GM21528 (cell line): ENCODE results near the gene CNN3.
A peak's percentile ranks its signal among the peaks of the same experiment; 100 is the strongest.

Source experiments
- ATAC-seq: cut with Tn5 transposase; IDR thresholded peaks from one replicate; pipeline ENCODE4 v1.9.1; 2021; ENCODE audit warnings: mild to moderate bottlenecking, moderate library complexity; ENCODE audit not compliant: unreplicated experiment, low FRiP score

The CNN3 gene

DNA sequence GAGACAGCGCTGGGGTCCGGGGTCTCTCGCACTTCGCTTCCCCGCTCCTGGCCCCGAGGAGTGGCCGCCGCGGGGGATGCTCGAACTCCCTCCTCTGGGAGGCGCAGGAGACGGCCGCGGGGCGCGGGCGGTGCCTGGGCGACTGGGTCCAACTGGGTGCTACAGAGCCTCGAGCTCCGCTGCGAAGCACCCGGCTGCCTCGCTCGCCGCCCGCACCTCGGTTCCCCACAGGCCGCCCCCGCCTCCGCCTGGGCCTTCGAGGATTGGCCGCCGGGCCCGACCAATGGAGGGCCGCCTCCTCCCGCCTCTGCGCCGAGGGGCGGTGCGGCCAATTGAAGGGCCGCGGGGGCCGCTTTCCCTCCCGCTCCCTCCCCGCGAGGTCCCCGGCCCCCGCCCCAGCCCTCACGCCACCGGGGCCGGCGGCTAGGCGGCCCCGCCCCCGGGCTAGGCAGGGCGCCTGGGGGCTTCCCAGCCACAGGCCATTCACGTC, at the start of gene CNN3:
TSS of gene CNN3 (minus strand) at position 196 of the 490 bp plus-strand sequence. CDS start 216 bp downstream, outside the sequence.
- ATAC-seq: peak; percentile 77

DNA sequence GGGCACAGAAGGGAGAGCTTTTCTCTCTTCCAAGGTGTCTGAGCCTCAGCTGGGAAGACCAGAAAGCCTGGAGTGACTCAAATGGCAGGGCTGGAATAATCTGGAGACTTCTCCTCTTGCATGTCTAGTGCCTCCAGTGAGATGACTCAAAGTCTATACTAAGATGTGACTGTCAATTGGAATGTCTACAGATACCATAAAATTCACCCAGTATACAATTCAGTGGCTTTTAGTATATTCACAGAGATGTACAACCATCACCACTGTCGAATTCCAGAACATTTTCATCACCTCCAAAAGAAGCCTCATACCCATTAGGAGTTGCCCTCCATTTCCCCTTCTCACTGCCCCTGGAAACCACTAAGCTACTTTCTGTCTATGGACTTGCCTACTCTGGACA, 47.9 kb upstream of the CNN3 start:
- ATAC-seq: no peak

DNA sequence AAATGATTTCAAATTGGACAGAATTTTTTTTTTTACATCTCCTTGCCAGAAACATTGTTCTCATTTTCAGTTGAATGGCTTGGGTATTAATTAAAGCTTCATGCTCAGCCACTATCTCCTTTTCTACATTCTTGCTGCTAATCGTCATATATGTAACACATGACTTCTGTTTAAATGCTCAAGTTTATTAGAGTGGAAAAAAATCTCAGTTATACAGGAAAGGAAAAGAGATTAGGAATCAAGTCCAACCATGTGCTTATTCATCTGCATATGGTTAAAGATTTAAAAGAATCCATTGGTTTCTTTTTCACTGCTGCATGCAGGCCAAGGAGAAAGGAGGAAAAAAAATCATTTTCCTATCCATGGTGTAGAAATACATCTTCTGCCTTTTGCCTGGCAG, 47.3 kb upstream of the CNN3 start:
- ATAC-seq: no peak

DNA sequence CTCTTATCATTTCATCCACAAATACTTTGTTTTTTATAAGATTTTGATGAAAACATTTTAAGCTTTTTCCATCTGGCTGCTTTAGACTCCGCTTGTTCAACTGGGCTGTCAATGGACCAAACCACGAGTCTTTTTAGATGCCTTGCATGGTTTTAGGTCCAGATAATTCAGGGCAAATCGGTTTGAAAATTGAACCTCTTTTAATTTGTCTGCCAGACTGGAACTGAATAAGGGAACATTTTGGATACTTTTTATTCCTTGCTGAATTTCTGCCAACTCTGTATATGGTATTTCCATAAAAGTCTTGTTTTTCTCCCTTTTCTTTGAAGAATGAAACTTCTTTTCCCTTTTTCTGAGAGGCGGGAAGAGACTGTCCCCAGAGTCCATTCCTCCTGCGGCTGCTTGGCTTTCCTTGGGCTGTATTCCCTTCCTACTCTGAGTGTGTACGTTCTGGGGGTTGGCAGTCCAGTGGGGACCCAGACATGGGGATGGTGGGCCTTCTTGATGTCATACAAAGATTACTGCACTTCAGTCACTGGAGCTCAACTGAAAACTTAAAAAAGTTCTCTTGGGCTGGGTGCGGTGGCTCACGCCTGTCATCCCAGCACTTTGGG, 46.5 kb upstream of the CNN3 start:
- no peak for ATAC-seq

DNA sequence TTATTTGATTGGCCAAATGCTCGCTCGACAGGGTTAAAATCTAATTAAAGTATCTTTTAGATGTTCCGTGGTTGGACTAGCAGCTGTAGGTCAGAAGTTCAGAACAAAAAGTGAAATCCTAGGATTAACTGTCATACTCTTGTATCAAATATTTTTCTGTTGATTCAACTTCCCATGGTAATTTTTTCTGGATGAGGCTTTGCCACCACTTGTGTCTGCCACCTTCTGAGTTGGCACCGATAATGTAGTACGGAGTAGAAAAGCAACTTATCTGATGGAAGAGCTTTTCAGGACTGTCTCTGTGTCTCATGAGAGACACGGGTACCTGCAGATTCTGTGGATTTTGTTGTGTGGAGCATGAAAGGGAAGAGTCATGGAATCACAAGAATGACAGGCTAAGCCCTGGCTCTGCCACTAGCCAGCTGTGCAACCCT, 44.6 kb upstream of the CNN3 start:
- no peak for ATAC-seq

DNA sequence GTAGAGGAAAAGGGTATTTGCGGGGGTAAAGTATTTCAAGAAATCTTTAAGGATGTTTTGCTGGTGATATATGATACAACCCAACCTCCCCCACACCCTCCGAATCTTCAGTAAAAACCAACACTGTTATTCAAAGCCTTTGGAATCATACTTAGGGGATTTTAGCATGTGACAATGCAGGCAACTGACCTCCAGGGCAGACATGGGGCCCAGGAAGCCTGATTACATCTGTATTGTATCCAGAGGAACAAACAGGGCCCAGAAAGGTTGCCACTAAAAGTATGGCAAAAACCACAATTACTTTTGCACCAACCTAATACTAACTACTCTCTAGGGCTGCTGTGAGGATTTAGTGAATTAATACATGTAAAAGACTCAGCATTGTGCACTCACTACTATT, 43.9 kb upstream of the CNN3 start:
- no peak for ATAC-seq

DNA sequence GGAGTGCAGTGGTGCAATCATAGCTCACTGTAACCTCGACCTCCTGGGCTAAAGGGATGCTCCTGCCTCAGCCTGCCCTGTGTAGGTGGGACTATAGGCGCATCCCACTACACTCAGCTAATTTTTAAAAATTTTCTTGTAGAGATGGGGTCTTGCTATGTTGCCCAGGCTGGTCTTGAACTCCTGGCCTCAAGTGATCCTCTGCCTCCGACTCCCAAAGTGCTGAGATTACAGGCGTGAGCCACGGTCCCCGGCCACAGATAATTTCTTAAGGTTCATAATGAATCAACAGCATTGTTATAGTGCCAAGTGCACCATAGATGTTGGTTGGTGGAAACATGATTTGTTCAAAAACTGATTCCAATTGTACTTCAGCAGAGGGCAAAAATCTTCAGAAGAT, 42.2 kb upstream of the CNN3 start:
- ATAC-seq: no peak

DNA sequence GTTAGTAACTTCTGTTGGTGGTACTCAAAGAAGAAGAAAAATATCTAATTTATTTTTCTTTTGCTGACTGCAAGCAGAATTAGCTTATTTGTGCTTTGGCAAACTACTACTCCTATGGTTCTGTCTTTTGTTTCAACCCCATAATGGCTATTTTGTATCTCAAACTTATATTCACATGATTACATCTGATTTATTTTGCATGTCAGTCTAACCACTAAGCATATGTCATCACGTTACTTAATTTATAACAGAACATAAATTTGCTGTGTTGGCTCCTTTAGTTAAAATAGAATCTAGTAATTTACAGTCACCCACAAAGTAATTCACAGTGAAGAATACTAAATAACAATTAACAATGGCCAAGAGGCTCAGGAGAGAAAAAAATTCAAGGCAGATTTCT, 39.1 kb upstream of the CNN3 start:
- no peak for ATAC-seq

DNA sequence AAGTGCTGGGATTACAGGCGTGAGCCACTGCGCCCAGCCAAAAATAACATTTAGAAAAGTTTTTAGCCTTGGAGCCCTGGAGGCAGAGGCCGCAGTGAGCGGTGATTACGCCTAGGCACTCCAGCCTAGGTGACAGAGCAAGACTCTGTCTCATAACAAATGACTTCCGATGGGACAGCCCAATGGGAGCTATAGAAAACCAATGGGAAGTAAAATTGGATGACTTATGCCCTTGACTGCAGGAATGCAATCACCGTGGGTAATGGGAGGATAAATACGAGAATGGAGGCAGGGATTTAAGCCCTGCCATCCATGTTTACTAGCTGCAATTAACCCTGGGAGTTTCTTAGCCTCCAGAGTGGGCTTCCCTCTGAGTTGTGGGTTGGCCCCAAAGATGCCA, 37.0 kb upstream of the CNN3 start:
- no peak for ATAC-seq

DNA sequence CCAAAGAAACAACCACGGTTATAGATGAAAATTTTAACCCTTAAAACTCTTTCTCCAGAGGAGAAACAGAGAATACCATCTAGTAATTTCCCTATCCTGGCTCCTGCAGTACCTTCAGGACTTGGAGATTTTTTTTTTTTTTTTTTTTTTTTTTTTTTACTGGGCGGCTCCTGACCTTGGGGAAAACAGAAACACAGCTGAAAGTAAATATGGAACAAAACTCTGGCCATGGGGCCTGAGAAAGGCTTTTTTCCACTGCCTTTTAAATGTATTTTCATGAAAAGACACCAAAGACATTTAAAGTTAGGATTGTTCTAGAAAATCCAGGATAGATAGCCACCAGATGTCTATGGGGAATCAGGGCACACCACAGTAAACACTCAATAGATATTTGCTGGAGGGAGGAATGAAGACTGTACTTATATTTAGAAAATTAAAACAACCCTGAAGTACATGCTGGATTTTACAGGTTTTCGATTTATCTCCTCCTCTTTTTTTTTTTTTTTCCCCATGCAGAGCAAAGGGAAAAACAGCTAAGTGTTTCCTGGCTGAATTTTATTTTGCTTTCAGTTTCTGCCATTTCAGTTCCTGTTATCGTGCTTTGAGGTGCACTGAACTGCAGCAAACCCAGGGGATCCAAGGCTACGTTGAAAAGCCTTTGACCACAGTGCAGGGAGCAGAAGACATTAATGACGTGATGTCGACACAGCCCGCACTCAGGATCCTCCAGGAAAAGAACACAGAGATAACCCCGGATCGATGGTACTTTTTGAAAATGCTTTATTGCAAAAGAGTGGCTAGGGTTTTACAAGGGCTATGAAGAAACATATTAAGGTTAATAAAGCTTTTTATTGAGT, 35.7 kb upstream of the CNN3 start:
- peak; percentile 97 for ATAC-seq

DNA sequence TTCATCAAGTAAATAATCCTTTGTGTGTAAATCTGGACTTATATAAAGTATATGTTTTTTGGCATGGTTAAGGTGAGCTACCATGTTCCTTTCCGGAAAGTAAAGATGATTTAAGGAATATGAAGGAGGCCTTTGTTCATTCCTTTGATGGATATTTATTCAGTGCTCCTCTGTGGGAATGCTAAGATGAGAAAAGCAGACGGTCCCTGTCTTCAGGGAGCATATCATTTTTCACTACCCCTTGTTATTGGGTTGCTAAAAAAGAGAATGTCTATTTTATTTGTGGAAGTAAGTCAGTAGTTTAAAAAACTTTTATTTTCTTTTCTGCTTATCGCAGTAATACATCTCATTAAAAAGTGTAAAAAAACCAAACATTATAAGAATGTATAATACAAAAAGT, 35.1 kb upstream of the CNN3 start:
- ATAC-seq: no peak

DNA sequence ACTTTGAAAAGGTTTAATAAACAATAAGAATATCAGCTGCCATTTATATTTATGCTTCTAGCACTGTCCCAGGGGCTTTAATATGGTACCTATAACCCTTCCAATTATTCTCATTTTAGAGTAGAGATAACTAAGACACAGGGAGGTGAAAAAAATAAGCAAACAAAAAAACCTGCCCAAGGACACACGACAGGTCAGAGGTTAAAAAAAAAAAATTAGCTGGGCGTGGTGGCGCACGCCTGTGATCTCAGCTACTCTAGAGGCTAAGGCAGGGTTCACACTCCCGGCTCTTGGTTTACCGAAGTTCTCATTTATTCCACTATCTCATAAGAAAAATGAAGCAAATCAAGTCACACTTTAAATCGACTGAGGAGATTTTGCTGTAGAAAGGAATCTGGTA, 34.7 kb upstream of the CNN3 start:
- no peak for ATAC-seq

DNA sequence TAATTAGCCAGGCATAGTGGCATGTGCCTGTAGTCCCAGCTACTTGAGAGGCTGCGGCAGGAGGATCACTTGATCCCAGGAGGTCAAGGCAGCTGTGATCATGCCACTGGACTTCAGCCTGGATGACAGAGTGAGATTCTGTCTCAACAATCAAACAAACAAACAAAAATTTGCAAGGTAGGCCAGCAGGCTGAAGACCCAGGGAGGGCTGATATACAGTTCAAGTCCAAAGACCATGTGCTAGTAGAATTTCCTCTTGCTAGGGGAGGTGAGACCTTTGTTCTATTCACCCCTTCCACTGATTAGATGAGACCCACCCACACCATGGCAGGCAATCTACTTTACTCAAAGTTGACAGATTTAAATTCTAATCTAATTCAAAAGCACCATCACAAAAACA, 31.2 kb upstream of the CNN3 start:
- ATAC-seq: no peak

DNA sequence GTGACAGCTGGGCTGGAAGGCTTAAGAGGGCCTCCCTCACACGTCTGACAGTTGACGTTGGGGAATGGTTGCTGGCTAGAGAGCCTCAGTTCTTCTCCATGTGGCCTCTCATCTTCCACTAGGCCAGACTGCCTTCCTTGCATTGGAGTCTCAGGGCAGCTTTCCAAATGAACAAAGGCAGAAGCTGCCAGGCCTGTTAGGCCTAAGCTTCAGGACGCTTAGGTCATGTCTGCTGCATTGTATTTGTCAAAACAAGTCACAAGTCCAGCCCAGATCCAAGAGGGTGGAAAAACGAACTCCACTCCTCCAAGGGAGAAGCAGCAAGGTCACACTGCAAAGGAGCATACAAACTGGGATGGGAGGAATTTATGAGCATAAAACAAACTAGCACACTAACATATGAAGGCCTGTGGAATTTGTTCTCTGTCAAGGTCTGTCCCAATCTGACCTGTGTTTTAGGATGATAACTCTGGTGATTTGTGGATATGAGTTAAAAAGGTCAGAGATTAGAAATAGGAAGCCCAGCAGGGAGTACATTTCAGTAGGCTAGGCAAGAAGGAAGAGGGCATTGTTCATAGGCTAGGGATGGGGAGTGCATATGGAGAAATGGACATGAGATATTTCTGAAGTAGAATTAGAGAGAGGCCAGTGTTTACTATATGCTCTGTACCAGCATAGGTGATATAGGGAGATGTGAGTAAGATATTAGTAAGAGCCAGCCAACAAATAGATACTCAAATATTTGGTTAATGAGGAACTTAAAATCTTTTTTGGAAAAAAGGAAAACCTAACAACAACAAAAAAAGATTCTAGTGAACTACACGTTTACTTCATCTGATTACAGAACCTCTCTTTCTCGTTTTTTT, 29.1 kb upstream of the CNN3 start:
- no peak for ATAC-seq

DNA sequence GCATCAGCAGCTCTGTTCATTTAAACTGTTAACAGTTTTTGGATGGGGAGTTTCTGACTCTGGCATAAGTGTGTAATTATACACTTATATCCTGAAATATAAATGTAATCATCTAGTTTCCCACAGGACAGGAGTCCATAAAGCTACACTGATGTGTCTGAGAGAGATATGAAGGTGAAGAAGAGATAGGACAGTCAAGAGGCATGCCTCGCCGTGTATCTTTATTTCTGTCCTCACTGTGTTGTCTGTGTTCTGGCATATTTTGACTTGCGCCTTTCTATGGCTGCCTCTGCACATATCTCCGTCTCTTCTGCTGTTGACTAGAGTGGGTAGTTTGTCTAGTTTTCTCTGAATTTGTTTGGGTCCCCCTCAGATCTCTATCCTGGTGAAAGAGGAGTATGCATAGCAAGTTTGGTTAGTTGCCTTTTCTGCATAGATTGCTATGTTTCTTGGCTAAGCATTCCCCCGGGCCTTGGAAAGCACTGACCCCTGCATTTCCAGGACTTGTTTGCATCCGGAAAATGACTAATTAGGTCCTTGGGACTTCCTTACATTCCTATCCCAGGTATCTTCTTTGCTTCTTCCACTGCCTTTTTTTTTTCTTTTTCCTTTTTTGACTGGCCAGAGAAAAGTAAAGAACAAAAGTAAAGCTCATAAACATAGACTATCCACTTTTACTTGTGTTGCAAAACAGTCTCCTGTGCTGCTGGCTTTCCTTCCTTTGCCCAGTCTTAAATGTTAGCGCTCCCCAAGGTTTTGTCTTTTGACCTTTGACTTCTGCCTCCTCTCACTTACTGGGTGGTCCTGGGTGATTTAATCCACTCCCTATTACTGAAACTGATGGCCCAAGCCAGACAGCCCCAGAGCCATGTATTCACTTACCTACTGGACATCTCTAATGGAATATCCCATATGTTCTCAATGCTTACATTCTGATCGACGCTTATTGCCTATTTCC, 27.6 kb upstream of the CNN3 start:
- no peak for ATAC-seq

DNA sequence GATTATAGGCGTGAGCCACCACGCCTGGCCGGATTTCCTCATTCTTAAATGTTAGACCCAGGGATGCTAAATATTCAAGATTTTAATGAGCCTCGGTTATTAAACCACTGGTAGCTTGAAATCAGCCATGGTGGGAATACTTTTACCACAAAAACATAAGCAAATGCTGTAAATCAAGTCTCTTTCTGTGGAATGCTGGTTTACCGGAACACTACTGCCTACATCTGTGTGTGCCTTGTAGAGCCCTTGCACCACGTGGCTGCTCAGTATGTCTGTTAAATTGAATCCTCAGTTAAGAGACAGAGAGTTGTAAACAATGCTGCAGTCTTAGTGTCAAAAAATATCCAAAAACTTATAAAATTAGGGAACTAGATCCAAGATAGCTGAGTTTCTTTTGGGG, 26.8 kb upstream of the CNN3 start:
- no peak for ATAC-seq

DNA sequence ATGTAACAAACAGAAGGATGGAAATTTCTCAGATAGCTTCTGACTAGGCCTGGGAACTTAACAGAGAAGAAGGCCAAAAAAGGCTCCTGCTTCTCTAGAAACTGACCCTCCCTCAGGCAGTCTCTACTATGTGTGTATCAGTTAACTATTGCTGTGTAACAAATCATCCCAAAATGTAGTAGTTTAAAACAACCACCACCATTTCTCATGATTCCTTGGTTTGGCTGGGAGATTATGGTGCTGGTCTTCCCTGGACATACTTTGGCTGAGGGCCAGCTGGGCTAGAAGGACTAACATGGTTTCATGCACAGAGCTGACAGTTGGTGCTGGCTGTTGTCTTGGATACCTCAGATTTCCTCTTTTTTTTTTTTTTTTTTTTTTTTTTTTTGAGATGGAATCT, 26.2 kb upstream of the CNN3 start:
- no peak for ATAC-seq

DNA sequence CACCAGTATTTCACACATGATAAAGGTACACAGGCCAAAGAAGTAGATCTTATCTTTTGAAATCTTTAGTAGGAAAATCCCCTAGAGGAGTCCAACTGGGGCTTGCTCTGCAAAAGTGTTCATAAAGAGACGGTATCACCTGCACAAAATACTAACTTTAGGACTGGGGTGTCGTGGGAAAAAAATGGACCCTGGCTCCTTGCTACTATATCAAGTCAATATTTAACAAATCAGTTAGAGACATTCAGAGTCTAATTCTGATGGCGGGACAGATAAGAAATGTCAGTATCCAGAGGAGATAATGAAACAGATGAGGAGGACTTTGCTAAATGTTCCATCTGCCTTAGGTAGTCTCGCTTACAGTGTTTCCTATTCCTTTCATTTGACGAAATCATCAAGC, 25.6 kb upstream of the CNN3 start:
- no peak for ATAC-seq

DNA sequence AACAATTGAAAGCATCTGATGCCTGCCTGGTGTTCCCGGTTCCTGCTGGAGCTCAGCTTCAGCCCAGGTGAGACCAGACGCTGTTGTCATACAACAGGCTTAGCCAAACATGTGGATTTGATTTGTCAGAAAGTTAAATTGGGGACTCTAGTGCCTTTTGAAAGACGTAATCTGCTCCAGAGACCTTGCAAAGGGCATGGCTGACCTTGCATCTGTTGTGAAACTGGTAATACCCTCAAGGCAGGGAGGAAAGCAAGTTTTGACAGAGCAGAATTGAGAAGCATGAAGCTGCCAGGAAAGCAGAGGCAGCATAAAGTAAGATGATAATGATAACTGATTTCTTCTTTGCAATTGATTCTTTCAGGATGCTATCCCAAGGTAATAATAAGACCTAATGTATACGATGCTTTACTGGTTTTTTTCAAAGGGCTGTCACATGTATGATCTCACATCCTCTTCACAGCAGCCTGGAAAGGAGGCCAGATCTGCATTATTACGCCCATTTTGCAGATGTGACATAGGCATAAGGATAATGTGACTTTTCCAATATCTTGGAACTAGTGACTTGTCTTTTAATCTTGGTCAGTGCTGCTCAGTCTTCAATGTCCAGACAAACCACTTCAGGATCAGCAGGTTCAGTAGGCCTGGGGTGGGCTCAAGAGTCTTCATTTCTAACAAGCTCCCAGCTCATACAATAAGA, 24.7 kb upstream of the CNN3 start:
- ATAC-seq: no peak
